Activated T-cell treated with anti-CD3 and anti-CD28 coated beads, Interleukin-2, amount 50 U/mL, for 4 hours (primary cell): ENCODE measurements around the gene RBP5. TPM values are rescaled to one million over a fixed set of nuclear protein-coding genes. Genes with fewer than 3 reads are reported as not detected.

Source experiments
- ATAC-seq, 2 donors: fragments of 200-7000 bp; cut with Tn5 transposase; one replicate each; pipeline ENCODE4 v1.10.0; 2021
- DNase-seq: peaks from one replicate; pipeline ENCODE4 v3.0.0-alpha.2; 2020
- H3K27me3 Mint-ChIP-seq: one replicate; pipeline ENCODE4 v1.8.0; 2021; ENCODE audit warnings: low read depth, mixed read lengths
- H3K36me3 Mint-ChIP-seq: one replicate; pipeline ENCODE4 v1.8.0; 2022; ENCODE audit warnings: mixed read lengths; ENCODE audit not compliant: insufficient read depth
- H3K4me1 Mint-ChIP-seq: one replicate; pipeline ENCODE4 v1.8.0; 2021; ENCODE audit warnings: low read depth, mixed read lengths
- H3K4me3 Mint-ChIP-seq: one replicate; pipeline ENCODE4 v1.8.0; 2021; ENCODE audit warnings: mild to moderate bottlenecking, moderate library complexity, mixed read lengths
- H3K9me3 Mint-ChIP-seq: one replicate; pipeline ENCODE4 v1.8.0; 2021; ENCODE audit warnings: mixed read lengths
- total RNA-seq, 3 donors: library from RNA; stranded (reverse); gene quantifications; one replicate each; pipeline ENCODE4 v1.2.1, GENCODE V29; 2021

RBP5 gene
- total RNA-seq, 3 donors from 2014 or later = not detected

DNA sequence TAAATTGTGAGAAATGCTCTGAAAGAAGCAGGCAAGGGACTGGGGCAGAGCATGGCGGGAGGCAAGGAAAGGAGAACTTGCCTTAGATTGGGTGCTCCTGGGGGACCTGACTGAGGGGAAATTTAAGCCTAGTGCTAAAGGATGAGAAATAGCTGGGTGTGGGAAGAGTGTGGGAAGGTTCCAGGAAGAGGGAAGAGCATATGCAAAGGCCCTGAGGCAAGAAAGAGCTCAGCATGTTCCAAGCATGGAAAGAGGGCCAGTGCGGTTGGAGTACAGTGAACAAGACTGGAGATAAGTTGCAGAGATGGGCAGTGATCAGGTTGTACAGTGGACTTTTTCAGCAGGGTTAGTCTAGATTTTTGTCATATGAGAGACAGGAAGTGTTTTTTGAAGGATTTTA lies 10.5 kb upstream of the RBP5 start:
- Mint-ChIP-seq H3K27me3 (no peaks in the 10 kb centered on the region), H3K36me3 (peaks cover 26% of the 10 kb centered on the region)
- ATAC-seq = no peak

GRCh38 chr12:7137908-7138307 lies 9.2 kb upstream of the RBP5 start:
- H3K9me3 Mint-ChIP-seq = no peaks in the 10 kb centered on the region
- peaks cover 26% of the 10 kb centered on the region for H3K36me3 Mint-ChIP-seq
- H3K4me3 Mint-ChIP-seq = no peak overlapping the region
- no peak for ATAC-seq
- no peaks in the 10 kb centered on the region for H3K27me3 Mint-ChIP-seq
- no peaks in the 10 kb centered on the region for H3K4me1 Mint-ChIP-seq
- DNase-seq = no peak

More for the DNA sequence above, 10.5 kb upstream of the RBP5 start:
- H3K9me3 Mint-ChIP-seq = no peaks in the 10 kb centered on the region
- DNase-seq = no peak
- H3K4me3 Mint-ChIP-seq = no peak overlapping the region
- H3K4me1 Mint-ChIP-seq = no peaks in the 10 kb centered on the region

DNA sequence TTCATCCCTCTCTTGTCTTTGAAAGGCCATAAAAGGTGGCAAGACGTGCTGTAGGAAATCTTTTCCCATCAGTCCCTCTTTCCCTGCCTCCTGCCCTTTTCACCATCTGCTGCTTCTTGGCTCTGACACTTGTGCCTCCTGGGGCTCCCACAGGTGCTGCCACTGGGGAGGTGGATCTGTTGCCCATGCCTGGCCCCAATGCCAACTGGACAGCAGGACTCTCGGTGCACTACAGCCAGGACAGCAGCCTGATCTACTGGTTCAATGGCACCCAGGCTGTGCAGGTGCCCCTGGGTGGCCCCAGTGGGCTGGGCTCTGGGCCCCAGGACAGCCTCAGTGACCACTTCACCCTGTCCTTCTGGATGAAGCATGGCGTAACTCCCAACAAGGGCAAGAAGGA lies 8.0 kb upstream of the RBP5 start:
- Mint-ChIP-seq H3K27me3 (no peaks in the 10 kb centered on the region), H3K9me3 (no peaks in the 10 kb centered on the region)
- no peak for ATAC-seq

DNA sequence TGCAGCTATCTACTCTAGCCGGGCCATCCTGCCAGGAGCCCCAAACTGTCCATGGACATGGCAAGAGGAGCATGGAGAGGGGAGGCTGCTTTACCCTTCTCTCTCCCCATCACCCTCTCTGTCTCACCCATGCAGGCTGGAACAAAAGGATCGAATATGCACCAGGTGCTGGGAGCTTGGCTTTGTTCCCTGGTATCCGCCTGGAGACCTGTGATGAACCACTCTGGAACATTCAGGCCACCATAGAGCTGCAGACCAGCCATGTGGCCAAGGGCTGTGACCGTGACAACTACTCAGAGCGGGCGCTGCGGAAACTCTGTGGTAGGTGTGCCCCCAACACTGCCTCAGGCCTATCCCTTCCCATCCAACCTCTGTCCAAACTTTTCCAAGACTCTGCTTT lies 7.4 kb upstream of the RBP5 start:
- ATAC-seq (no peak), DNase-seq (no peak)
- H3K27me3 Mint-ChIP-seq = no peaks in the 10 kb centered on the region
- H3K36me3 Mint-ChIP-seq = peaks cover 19% of the 10 kb centered on the region
- H3K4me1 Mint-ChIP-seq = peaks cover 18% of the 10 kb centered on the region
- no peaks in the 10 kb centered on the region for H3K9me3 Mint-ChIP-seq
- no peak overlapping the region for H3K4me3 Mint-ChIP-seq

More for the DNA sequence above, 8.0 kb upstream of the RBP5 start:
- H3K36me3 Mint-ChIP-seq = peaks cover 22% of the 10 kb centered on the region
- no peak overlapping the region for H3K4me3 Mint-ChIP-seq
- DNase-seq = no peak
- peaks cover 12% of the 10 kb centered on the region for H3K4me1 Mint-ChIP-seq

- H3K36me3 Mint-ChIP-seq = peaks cover 19% of the 10 kb centered on the region
- H3K9me3 Mint-ChIP-seq = no peaks in the 10 kb centered on the region
- H3K4me1 Mint-ChIP-seq = peaks cover 24% of the 10 kb centered on the region
- ATAC-seq = no peak
- DNase-seq = no peak
- H3K4me3 Mint-ChIP-seq = no peak overlapping the region
- no peaks in the 10 kb centered on the region for H3K27me3 Mint-ChIP-seq
Measured at GRCh38 chr12:7134396-7135166, 5.9 kb upstream of the RBP5 start.

- Mint-ChIP-seq H3K36me3 (peaks cover 7% of the 10 kb centered on the region), H3K27me3 (no peaks in the 10 kb centered on the region), H3K9me3 (no peaks in the 10 kb centered on the region), H3K4me1 (peaks cover 30% of the 10 kb centered on the region), H3K4me3 (peak overlapping the region; percentile 91)
- ATAC-seq (no peak), DNase-seq (no peak)
Measured at GRCh38 chr12:7131502-7131866, 2.8 kb upstream of the RBP5 start.

- H3K9me3 Mint-ChIP-seq = no peaks in the 10 kb centered on the region
- no peaks in the 10 kb centered on the region for H3K27me3 Mint-ChIP-seq
- peak overlapping the region; percentile 91 for H3K4me3 Mint-ChIP-seq
- ATAC-seq = peak; percentile 31 to 41
- H3K4me1 Mint-ChIP-seq = peaks cover 30% of the 10 kb centered on the region
- peaks cover 5% of the 10 kb centered on the region for H3K36me3 Mint-ChIP-seq
- peak; percentile 30 for DNase-seq
Measured at GRCh38 chr12:7130701-7131501, 2.2 kb upstream of the RBP5 start.

DNA sequence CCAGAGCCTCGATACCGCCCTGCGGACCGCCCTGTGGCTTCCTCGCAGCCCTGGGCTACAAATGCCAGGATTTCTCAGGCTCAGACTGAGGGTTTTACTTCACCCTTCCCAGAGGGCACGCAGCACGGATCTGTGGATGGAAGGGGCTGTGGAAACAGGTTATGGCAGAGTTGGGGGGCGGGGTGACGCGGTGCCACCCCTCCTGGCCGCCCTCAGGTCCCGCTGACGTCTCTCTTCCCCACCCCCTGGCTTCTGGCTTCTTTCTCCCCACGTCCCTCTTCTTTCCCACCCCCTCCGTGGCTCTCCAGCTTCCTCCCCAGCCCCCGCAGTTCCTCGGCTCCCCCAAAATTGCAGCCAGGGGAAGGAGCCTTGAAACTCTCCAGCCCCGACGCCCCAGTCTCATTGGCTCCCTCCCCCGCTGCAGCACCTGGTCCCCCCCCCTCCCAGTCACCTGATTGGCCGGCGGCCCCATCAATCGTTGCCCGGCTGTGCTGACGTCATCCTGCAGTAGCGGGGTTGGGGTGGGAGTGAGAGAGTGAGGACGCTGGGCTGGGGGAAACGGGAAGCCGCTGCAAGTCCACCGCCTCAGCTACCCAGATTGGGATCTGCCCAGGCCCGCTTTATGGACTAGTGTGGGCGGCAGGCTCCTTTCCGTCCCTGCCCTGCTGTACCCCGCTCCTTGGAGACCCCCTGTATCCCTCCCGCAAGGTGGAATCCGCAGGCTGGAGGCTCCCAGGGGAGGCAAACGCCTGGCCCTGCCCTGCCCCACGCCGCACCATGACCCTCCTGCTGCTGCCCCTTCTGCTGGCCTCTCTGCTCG lies 1.4 kb upstream of the RBP5 start, which contains the start of gene CLSTN3:
CLSTN3 (plus strand) TSS at position 500 of the 820 bp plus-strand sequence; CDS start at position 778, 278 bp downstream.
- DNase-seq = peak; percentile 83

DNA sequence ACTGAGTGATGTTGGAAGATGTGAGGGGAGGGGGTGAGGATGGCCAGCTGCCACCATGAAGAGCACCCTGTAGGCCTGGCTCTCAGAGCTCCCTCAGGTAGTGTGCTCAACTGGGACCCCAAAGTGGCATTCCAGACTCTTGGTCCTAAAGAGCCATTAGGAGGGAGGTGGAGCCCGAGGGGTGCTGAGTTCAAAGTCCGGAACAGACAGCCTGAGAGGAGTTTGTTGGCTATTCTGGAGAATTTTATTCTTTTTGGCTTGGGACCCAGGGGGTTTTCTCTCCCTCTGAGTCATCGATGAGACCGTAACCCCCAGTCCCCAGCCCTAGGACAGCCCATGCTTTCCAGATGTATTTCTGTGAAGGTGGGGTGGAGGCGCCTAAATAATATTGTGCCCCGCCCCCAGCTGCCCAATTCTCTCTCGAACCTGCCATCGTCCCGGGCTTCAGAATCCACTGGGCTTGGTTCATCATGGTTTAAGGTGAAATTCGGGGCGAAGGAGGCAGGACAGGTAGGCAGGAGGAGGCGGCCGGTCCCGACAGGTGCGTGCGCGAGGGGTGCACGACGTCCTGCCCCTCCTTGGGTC lies 690 bp upstream of the RBP5 start:
- H3K27me3 Mint-ChIP-seq = no peaks in the 10 kb centered on the region
- H3K4me3 Mint-ChIP-seq = peak overlapping the region; percentile 91
- ATAC-seq (peak in 1 of 2 donors; percentile 1), DNase-seq (no peak)
- H3K9me3 Mint-ChIP-seq = no peaks in the 10 kb centered on the region
- peaks cover 30% of the 10 kb centered on the region for H3K4me1 Mint-ChIP-seq
- H3K36me3 Mint-ChIP-seq = no peaks in the 10 kb centered on the region

More for the DNA sequence above, 1.4 kb upstream of the RBP5 start, which contains the start of gene CLSTN3:
- peaks cover 30% of the 10 kb centered on the region for H3K4me1 Mint-ChIP-seq
- peak; percentile 87 to 90 for ATAC-seq
- no peaks in the 10 kb centered on the region for H3K9me3 Mint-ChIP-seq
- H3K4me3 Mint-ChIP-seq = peak within 1 kb of the TSS; percentile 91
- H3K27me3 Mint-ChIP-seq = no peaks in the 10 kb centered on the region
- no peaks in the 10 kb centered on the region for H3K36me3 Mint-ChIP-seq

GRCh38 chr12:7127916-7128626 lies 618 bp downstream of the RBP5 start:
- ATAC-seq (no peak), DNase-seq (no peak)
- Mint-ChIP-seq H3K9me3 (no peaks in the 10 kb centered on the region), H3K4me1 (peaks cover 30% of the 10 kb centered on the region), H3K36me3 (no peaks in the 10 kb centered on the region), H3K27me3 (no peaks in the 10 kb centered on the region), H3K4me3 (peak overlapping the region; percentile 91)

DNA sequence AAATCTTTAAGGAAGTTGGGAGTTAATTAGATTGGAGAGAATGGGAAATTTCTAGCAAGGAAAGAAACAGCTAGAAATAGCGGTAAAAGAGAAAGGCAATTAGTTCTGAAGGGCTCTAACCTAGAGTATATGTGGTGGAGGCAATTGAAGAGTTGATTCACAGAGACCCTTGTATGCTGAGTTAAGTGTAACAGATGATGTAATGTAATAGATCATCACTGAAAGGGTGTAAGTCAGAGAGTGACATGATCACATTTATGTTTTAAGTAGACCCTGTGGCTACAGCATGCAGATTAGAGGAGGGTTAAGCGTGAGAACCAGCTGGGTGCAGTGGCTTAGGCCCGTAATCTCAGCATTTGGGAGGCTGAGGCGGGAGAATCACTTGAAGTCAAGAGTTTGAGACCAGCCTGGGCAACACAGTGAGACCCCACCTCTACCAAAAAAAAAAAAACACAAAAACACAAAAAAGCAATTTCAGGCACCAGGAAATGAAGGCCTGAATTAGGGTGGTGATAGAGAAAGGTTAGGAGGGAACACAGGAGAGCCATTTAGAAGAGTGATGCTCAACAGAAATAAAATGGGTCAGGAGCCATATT lies 3.0 kb downstream of the RBP5 start:
- ATAC-seq (no peak), DNase-seq (no peak)
- no peaks in the 10 kb centered on the region for H3K27me3 Mint-ChIP-seq
- H3K4me3 Mint-ChIP-seq = no peak overlapping the region
- H3K4me1 Mint-ChIP-seq = peaks cover 9% of the 10 kb centered on the region
- H3K9me3 Mint-ChIP-seq = no peaks in the 10 kb centered on the region
- H3K36me3 Mint-ChIP-seq = no peaks in the 10 kb centered on the region

GRCh38 chr12:7123806-7124522 lies 4.7 kb downstream of the RBP5 start:
- Mint-ChIP-seq H3K4me1 (peaks cover 5% of the 10 kb centered on the region), H3K4me3 (no peak overlapping the region), H3K36me3 (no peaks in the 10 kb centered on the region), H3K27me3 (no peaks in the 10 kb centered on the region), H3K9me3 (no peaks in the 10 kb centered on the region)
- ATAC-seq (no peak), DNase-seq (no peak)
